Activated T-cell treated with anti-CD3 and anti-CD28 coated beads, Interleukin-2, amount 50 U/mL, for 1 hour (primary cell): ENCODE data around the gene LZTFL1.
A peak's percentile ranks its signal among the peaks of the same experiment; 100 is the strongest.

Experiments used
- DNase-seq: peaks from one replicate; pipeline ENCODE4 v3.0.0-alpha.2; 2020

Gene LZTFL1, protein sequence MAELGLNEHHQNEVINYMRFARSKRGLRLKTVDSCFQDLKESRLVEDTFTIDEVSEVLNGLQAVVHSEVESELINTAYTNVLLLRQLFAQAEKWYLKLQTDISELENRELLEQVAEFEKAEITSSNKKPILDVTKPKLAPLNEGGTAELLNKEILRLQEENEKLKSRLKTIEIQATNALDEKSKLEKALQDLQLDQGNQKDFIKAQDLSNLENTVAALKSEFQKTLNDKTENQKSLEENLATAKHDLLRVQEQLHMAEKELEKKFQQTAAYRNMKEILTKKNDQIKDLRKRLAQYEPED

DNA sequence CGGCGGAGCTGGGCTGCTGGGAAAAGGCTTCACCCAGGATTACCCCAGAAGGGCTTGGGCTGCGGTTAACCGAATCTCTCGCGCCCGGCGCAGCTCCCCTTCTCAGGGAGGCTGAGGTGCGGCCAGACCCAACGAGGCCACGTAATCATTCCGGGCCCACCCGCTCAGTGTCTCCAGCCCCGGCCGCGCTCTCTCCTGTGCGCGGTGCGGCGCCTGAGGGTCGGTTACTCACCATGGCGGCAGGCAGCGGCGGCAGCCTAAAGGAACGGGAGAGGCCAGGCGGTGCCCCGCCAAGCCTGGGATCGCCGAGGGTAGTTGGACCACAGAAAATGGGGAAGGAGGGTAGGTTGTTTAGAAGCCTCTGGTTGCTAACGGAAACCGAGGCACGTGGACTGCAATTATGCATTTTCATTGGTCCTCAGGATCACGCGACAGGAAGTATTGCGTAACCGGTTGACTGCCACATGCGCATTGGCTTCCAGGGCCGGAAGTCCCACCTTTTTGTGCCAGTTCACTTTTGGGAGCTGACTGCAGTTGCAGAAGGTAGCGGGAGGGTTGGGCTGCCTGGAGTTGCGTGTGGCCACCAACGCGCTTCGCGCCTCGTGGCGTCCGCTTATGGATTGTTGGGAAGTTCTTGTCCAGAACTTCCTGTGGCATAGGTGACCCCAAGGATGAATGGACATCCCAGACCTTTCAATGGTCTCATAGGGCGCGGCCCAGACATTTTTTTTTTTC is at the start of gene LZTFL1:
Gene LZTFL1, minus strand, starts transcription at position 363 of the 735 bp plus-strand sequence. Its CDS starts 128 bp downstream, at position 235.
- peak; percentile 84 for DNase-seq

DNA sequence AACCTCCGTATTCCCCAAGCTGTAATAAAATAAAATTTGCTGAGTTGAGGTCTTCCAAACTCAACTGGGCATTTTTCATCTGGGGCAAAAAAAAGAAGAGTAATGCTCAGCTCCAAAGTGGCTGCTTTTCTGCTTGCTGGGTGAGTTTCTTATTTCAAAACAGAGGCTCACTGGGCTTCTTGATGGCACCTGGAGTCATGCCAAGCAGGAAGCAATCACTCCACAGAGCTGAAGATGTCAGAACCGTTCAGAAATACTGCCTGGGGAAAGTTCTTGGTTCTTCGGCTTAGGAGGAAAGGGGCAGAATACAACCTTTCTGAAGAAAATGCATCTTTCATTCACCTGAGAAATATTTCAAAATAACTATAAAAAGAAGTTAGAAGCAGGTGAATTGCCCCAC is 48.5 kb upstream of the LZTFL1 start:
- no peak for DNase-seq

DNA sequence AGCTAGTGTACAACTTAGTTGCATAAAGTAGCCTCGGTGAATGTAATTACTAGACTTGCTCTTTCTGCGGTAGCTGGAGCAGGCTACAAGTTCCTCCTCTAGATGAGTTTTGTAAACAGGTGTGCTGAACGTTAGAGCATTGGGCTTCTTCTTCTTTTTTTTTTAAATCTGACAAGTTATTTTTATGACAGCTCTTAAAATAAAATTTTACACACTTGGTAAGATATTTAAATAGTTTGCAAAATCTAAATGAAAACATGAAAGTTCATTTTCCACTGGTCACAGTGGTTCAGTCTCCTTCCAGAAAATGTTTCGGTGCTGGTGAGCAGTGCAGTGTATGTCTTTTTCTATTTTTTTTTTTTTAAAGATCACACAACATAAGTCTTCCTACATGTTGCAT is 47.4 kb upstream of the LZTFL1 start:
- no peak for DNase-seq

DNA sequence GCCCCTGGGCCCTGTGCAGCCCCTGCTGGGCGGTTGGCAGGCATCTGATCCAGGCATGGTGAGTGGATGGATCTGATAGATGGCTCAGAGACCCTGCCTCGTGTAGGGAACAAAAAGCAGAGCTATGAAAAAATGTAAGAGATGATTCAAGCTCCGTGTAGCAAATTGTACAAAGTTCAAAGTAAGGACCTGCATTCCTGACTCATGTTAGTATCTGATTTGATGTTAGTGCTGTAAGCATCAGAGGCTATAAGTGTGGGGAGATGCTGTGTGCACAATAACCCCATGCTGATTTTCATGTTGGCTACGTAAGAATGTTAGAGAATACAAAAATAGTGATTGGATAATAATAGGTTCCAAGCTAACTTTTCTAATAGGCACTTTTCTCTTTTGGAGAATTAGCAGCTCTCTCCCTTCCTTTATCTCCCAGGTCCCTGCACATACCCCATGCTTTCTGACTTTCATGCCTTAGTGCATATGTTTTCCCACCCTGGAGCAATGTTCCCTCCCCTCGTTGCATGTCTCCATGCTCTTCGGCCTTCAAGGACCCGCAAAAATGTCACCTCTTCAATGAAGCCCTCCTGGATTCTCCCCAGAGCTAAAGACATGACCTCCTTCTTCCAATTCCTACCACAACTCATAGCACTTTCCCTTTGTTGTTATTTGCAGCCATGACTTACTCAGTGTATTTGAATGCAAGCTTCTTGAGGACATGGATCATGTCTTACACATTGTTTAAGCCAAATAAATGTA is 46.0 kb upstream of the LZTFL1 start:
- DNase-seq, result no peak

DNA sequence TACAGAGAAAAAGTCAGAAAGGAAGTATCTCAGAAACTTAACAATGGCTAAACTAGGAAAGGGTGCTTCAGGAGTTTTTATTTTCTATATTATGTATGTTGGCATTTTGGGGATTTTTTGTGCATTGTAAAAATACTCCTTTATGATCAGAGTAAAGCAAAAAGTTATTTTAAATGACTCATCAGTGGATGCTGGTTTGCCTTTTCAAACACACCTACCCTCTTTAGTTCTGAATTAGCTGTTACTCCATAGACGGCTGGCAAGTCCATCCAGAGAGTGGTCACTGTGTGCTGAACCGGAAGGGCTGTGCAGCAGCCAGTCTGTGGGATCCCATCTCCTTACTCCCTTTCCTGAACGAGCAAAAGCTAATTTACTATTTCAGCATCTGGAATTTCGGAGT is 45.4 kb upstream of the LZTFL1 start:
- DNase-seq, result no peak

DNA sequence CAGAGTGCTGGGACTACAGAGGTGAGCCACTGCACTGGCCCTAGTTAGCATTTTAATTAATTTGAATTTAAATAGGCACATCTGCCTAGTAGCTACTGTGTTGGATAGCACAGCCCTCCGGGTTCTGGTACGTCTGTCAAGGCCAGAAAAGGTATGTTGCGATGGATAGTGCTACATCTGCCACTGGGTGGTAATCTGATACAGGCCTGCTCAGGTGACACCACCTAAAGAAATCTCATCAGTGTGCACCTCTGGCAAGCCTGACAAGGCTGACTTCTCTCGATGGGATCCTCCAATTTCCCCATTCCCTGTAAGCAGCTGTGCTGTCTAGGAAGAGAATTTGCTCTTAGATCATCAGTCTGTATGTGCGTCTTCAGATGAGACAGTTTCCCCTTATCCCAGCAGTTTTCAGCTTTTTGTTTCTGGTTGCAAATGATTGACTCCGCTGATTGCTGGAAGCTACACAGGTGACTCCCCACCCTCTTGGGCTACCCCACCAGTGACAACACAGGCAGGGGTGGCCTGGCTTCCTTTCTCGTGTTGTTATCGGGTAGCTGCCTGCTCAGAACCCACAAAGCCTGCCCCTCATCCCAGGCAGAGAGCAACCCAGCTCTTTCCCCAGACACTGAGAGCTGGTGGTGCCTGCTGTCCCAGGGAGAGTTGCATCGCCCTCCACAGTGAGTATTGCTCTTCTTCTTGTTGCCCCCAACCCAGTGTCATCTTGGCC is 44.2 kb upstream of the LZTFL1 start, which contains the start of gene CCR9:
Gene CCR9, plus strand, starts transcription at position 565 of the 727 bp plus-strand sequence. CDS start 8,391 bp downstream, outside the sequence.
- no peak for DNase-seq

DNA sequence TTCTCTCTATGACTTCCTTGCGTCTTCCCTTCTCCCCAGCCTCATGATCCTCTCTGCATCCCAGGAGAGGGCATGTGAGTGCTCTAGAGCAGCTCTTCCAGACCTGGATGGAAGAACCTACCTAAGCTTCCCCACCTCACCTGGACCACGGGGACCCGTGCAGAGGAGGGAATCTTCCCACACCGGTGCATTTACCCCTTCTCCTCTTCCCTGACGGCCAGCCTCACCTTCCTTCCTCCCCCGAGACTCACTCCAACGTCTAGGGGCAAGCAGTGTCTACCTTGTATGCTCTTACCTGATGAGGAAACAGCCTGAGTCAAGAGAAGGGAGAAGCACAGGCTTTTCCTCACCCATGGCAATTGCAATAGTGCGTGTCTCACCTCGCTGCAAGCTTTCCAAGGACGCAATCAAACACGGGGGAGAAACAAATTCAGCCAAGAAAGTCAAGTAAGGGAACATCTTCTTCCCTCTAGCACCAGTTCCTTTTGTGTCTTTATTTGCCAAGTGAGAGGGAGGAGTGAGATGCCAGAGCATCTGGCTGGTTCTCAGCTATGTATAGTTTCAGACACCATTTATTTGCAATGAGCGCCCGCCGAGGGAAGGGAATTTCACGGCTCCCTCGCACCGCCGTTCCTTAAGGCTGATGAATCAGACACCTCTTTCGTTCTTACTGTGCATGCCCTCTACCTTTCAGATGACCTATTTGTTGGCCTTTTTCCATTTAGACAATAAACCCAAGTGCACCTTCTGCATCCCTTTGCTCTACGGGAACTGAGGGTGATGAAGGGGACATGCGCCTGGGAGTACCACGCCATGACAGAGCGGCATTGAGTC is 42.7 kb upstream of the LZTFL1 start:
- DNase-seq, result no peak

DNA sequence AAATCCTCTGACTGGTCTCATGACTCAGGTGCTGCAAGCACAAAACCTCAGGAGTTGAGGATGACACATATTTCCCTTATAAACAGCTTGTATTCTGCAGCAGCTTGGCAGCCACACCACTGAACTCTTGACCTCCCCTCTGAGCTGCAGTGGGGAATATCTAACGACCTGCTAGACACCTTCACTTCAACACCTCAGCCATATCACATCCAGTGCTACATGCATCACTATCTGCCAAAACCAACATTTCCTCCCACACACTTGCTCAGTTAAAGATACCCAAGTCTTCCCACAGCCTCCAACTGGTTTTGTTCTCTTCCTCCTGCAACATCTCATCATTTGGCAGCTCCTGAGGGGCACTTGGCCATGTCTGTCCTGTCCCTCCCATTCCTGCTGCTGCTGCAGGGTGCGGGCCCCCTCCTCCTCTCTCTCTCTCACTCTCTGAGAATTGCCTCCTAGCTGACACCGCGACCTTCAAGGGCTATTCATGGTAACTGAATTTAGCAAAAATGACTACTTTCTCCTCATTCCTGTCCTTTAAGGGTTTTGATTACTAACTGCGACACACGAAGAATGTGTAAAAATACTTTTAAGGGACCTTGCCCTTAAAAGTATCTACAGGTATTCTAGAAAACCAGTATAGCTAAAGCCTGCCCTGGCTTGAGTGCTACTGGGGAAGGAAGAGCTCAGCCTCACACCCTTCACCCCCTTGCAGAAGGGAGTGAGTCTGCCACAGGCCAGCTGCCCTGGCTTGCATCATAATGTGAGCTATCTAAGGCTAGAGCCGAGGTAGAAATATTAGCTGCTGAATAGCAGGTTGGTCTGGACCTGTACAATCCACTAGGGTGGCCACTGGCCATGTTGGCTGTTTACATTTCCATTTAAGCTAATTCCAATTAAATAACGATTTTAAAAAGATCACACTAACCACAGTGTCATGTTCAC is 39.4 kb upstream of the LZTFL1 start:
- DNase-seq, result no peak

DNA sequence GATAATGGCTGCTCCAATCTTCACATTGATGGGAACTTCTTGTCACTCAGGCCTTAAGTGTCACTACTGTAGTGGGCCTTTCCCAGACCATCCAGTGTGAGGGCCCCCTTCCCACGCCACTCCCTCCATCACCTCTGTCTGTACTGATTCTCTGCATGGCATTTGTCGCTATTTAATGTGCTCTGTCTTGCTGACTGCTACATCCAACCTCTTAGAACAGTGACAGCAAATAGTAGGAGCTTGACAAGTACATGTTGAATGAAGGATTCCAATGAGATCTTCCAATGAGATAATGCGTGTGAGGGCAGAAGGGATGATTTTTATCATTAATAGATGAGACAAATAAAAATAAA is 38.8 kb upstream of the LZTFL1 start:
- no peak for DNase-seq

DNA sequence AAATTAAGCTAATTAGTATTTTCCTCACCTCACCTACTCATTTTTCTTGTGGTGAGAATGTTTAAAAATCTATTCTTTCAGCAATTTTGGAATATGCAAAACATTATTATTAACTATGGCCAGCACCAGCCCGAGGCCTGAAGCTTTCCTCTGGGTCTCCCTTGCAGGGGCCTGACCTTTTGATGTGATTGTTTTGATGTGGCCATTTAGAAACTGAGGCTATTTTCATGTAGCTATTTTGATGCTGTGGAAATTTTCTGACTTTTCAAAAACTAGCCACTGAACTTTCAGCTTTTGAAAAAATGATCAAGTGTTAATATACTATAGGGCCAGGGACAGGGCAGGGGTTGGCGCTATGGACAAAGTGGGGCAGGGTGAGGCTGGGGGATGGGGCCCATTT is 36.2 kb upstream of the LZTFL1 start:
- no peak for DNase-seq

DNA sequence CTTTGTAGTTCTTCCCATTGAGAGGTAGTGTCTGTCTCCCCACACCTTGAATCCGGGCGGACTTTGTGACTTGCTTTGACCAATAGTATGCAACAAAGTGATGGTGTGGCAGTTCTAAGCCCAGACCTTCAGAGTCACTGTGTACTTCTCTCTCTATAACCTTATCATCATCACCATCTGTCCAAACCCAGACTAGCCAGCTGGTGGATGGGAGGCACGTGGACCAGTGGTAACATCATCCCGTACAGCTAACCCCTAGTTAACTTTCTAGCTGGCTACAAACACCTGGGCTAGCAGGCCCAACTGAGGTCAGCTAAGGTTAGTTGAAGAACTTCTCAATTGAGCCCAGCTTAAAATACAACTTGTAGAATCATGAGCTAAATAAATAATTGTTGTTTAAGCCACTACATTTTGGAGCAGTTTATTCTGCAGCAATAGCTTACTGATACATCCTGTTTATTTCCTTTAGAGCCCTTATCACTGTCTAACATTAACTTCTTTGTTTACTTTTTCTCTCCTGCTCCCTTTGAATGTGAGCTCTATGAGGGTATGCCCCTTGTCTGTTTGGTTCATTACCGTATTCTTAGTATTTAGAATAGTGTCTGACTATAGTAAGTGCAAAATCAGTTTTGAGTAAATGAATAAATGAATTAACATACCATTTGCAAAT is 32.9 kb upstream of the LZTFL1 start:
- DNase-seq, result no peak

DNA sequence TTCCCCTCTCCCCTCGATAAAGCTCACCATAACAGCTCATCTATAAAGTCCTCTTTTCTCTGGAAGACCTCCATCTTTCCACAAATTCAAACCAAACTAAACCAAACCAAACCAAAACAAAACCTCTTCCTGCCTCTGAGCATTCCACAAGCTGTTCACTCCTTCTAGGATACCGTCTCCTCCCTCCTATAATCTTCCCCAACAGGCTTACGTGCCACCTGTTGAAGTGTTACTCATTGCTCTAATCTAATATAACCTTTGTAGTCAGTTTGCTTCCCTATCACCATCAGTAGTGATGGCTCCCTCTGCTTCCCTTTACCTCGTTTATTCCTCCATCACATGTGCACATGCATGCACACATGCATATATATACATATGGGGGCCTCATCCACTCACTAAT is 31.7 kb upstream of the LZTFL1 start:
- DNase-seq, result no peak

DNA sequence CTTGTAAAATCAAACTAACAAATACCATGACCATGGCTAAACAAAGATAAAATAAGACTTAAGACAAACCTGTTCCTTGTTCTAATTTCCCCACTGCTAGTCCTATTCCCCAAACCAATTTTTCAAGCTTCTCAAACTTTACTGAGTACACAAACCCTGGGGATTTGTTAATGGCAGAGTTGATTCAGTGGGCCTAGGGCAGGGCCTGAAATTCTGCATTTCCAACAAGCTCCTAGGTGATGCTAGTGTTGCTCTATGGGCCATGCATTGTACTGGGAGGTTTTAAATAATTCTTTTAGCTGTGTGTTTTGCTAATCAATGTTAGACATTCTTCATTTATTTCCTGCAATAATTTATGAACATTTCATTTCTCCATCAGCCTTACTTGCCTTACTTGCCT is 31.1 kb upstream of the LZTFL1 start:
- no peak for DNase-seq

DNA sequence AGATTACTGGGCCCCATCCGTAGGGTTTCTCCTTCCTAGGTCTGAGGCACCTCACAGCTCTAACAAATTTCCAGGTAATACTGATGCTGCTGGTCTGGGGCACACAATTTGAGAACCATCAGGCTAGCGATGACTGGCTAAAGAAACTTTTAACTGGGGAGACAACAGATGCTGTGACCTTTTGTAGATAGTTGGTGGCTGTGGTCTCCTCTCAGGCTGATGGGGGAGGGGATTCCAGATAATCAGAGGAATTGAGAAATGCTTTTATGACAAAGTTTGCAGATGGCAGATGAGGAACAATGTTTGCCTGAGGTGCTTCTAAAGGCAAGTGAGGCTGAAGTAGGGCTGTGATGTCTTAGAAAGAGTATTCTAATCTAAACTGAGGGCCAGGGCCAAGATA is 30.6 kb upstream of the LZTFL1 start:
- no peak for DNase-seq

DNA sequence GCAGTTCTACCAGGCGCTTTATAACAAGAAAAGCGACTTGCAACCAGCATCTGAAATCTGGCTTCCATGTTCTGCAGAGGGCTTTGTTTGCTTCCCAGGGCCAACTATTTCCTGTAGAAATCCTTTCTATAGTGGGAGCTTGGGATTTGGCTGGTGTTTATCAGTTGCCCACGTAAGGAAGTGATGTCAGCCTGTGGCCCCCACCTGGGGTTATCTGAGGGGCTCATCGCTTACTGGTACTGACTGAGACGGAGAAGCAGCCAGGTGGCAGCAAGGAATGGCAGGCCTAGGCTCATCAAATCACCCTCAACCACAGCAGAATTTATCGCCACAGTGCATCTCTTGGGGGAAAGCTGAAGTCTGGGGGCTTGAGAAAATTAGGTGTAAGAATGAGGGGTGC is 29.9 kb upstream of the LZTFL1 start:
- no peak for DNase-seq

DNA sequence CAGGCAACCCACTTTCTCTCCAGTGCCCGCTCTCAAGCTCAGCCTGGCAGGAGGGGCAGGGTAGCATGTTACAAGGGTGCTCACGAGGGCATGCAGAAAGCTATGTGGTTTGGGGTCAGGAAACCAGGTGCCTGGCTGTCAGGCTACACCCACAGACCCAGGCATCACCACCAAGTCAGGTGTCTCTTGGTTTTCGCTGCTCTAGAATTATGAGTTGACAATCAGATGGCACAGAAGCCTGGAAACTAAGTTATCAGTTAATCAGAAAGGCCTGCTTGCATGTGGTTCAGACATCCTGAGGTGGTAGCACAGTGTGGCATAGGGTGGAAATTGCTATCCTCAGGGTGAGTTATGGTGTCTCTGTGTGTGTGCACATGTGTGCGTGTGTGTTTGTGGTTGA is 28.2 kb upstream of the LZTFL1 start:
- DNase-seq, result peak; percentile 67

DNA sequence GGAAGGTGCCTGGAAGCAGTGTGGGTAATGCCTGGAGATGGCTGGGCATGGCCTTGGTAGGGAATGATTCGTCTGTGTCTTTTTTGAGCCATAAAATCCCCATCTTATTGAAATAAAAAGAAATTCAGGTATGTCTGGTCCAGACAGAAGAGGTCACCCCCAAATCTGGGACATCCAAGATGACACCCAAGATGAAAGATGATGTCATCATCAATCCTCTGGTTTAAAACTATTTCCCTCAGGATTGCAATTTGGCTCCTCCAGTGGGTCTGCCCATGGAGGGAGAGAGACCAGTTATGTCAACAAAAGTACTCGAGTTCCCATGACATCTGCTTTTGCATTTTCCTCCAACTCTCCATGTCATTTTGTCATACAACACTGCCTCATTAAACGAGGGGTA is 27.7 kb upstream of the LZTFL1 start:
- DNase-seq, result no peak

DNA sequence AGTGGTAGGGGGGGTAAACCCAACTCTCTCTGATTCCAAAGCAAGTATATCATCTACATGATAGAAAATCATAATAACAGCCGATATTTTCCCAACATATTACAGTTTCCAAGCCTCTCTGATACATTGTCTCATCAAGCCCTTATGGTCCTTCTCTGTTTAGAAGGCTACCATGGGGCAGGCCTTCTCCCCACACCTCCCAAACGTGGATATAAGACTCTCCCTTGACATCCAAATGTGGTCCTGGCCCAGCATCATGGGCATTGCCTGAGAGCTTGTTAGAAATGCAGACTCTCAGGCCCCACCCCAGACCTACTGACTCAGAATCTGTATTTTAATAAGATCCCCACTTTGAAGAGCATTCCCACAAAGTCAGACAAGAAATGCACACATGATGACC is 26.7 kb upstream of the LZTFL1 start:
- no peak for DNase-seq

DNA sequence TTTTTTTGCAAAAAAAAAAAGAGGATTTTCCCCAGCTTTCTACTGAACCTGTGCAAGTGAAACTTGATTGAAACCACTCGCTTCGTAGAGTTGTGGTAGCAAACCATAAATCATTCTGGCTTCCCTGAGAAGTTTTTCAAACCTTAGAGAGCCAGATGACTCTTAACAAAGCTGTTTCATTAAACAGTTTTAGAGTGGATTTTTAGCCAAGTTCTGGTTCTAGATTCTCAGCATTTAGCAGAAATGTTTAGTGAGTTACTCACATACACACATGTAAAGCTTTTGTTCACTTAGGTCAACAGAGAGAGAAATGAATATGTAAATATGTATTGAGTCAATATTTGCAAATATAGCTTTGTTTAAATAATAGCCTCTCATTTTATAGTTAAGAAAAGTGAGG is 26.3 kb upstream of the LZTFL1 start:
- DNase-seq, result no peak

DNA sequence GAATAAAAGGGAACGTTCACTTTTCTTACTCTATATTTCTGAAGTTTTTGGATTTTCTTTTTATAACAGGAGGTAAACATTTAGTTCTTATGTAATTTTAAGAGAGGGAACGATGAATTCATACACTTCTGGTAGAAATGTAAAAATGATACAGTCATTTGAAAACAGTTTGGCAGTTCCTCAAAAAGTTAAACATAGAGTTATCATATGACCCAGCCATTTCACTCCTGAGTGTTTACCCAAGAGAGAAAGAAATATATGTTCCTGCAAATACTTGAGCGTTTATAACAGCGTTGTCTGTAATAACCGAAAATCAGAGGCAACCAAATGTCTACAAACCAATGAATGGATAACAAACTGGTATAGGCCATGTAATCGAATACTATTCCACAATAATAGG is 23.6 kb upstream of the LZTFL1 start:
- no peak for DNase-seq
